HFFc6 (cell line): Measurements from ENCODE around the gene CRACR2A. TPM values are rescaled to one million over a fixed set of nuclear protein-coding genes. Genes with fewer than 3 reads are reported as not detected.

Experiments used
- DNase-seq: peaks from one replicate; pipeline ENCODE4 v3.0.0-alpha.2; 2018
- H3K27ac Mint-ChIP-seq: 2 replicates; pipeline ENCODE4 v1.8.0; 2020; ENCODE audit warnings: mild to moderate bottlenecking, mixed read lengths
- H3K27me3 Mint-ChIP-seq: 2 replicates; pipeline ENCODE4 v1.8.0; 2021; ENCODE audit warnings: mild to moderate bottlenecking, moderate library complexity, mixed read lengths; ENCODE audit not compliant: insufficient read depth
- H3K36me3 Mint-ChIP-seq: 2 replicates; pipeline ENCODE4 v1.8.0; 2021; ENCODE audit warnings: low read depth, mixed read lengths
- H3K4me1 Mint-ChIP-seq: 2 replicates; pipeline ENCODE4 v1.8.0; 2020; ENCODE audit warnings: low read depth, mixed read lengths
- H3K4me3 Mint-ChIP-seq: 2 replicates; pipeline ENCODE4 v1.8.0; 2020; ENCODE audit warnings: mild to moderate bottlenecking, moderate library complexity, mixed read lengths
- H3K9me3 Mint-ChIP-seq: 2 replicates; pipeline ENCODE4 v1.8.0; 2020; ENCODE audit warnings: mild to moderate bottlenecking, mixed read lengths
- CTCF ChIP-seq: fragments of 200-600 bp; sonication (generic); IDR thresholded peaks from 2 replicates; pipeline ENCODE4 v1.5.0; 2021; ENCODE audit warnings: antibody characterized with exemption, mild to moderate bottlenecking
- total RNA-seq, 6 experiments: library from RNA; stranded (reverse); fragmentation: NEBNext Ultra II Directional; extraction: Animal tissue kit (Norgen Biotek cat#: 25700); gene quantifications; 2 replicates in 1 of 6; 3 replicates in 5 of 6; pipeline ENCODE4 v1.2.3, GENCODE V29; 2021

CRACR2A gene
- total RNA-seq, 6 experiments from 2014 or later: 0.13 to 0.37 (median 0.18) TPM

GRCh38 chr12:3681595-3682061 lies 71.3 kb downstream of the CRACR2A start:
- Mint-ChIP-seq H3K27ac (no peak overlapping the region), H3K36me3 (no peaks in the 10 kb centered on the region), H3K4me3 (no peak overlapping the region), H3K27me3 (peaks cover 15% of the 10 kb centered on the region), H3K4me1 (no peaks in the 10 kb centered on the region), H3K9me3 (no peaks in the 10 kb centered on the region)
- TF ChIP-seq CTCF: no peak
- DNase-seq: no peak

DNA sequence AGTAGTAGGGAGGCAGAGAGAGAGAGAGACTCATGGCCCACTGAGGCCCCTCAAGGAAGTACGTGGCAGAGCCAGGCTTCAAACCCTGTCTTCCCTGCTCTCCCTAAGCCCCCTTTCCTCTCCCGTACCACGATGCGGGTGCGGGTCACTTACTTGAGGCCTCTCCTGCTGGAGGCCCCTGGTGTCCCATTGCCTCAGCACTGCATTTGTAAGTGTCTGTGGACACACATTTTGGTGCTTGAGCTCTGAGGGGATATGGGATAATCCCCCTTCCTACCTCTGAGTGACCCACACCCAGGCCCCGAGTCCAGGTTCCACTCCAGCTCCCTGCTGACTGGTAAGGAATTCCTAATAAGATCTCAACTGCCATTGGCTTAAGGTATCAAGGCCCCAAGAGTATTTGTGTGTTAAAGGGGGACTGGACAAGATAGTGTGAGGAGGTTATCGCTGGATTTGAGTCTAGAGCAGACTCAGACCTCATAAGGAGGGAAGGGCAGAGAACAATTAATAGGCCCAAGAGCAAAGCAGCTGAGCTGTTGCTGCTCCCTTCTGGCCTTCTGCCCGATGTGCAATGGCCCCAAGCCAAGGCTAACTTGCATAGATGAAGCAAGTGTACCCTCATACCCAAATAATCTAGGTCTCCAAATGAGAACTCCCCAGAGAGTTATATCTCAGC lies 71.9 kb downstream of the CRACR2A start:
- Mint-ChIP-seq H3K27me3 (peaks cover 15% of the 10 kb centered on the region), H3K9me3 (no peaks in the 10 kb centered on the region), H3K36me3 (no peaks in the 10 kb centered on the region), H3K4me1 (no peaks in the 10 kb centered on the region), H3K4me3 (no peak overlapping the region), H3K27ac (no peak overlapping the region)
- no peak for TF ChIP-seq CTCF
- DNase-seq: no peak

GRCh38 chr12:3679831-3680230 lies 73.1 kb downstream of the CRACR2A start:
- no peaks in the 10 kb centered on the region for H3K4me1 Mint-ChIP-seq
- peaks cover 17% of the 10 kb centered on the region for H3K27me3 Mint-ChIP-seq
- H3K27ac Mint-ChIP-seq: no peak overlapping the region
- TF ChIP-seq CTCF: no peak
- no peaks in the 10 kb centered on the region for H3K36me3 Mint-ChIP-seq
- no peak overlapping the region for H3K4me3 Mint-ChIP-seq
- DNase-seq: no peak
- no peaks in the 10 kb centered on the region for H3K9me3 Mint-ChIP-seq

DNA sequence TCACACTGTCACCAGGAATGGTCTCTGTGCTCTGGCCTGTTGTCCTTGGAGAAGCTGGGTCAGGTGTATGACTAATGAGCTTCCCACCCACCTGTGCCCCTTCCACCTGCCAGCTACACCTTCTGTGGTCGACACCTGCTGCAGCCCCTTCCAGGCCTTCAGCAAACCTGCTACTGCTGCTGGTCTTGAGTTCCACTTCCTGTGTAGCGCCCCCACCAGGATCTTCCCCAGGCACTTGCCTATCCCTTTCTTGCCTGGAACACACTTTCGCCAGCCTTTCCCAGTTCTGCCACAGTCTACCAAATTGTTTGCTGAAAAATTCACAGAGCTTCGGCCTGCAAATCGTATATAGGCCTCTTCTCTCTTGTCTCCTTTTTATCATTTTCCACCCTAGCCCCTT lies 75.3 kb downstream of the CRACR2A start:
- Mint-ChIP-seq H3K27ac (no peak overlapping the region), H3K27me3 (peaks cover 29% of the 10 kb centered on the region), H3K36me3 (no peaks in the 10 kb centered on the region), H3K9me3 (no peaks in the 10 kb centered on the region), H3K4me1 (no peaks in the 10 kb centered on the region), H3K4me3 (no peak overlapping the region)
- TF ChIP-seq CTCF: no peak; the same call in 1 of the 2 replicates
- DNase-seq: no peak

- H3K4me3 Mint-ChIP-seq: no peak overlapping the region
- TF ChIP-seq CTCF: no peak
- H3K27ac Mint-ChIP-seq: no peak overlapping the region
- no peak for DNase-seq
- H3K4me1 Mint-ChIP-seq: no peaks in the 10 kb centered on the region; the same call in 1 of the 2 replicates
- H3K27me3 Mint-ChIP-seq: peaks cover 31% of the 10 kb centered on the region
- H3K9me3 Mint-ChIP-seq: no peaks in the 10 kb centered on the region
- H3K36me3 Mint-ChIP-seq: no peaks in the 10 kb centered on the region
Measured at GRCh38 chr12:3673981-3674708, 78.8 kb downstream of the CRACR2A start.
